ENCODE data around the gene KEAP1.
A peak's percentile ranks its signal among the peaks of the same experiment; 100 is the strongest.
"Not testable (repeated sequence)": the region's sequence is repeated elsewhere in the genome, so short reads cannot be mapped to it uniquely, and the experiment has no call there.

Gene KEAP1

GRCh38 chr19:10491472-10492047 lies 11.6 kb downstream of the KEAP1 start:
- no peak for DNase-seq

GRCh38 chr19:10486551-10486950 lies 16.6 kb downstream of the KEAP1 start:
- no peak for DNase-seq

GRCh38 chr19:10478903-10479384 lies 24.2 kb downstream of the KEAP1 start:
- peak; percentile 77 for DNase-seq

DNA sequence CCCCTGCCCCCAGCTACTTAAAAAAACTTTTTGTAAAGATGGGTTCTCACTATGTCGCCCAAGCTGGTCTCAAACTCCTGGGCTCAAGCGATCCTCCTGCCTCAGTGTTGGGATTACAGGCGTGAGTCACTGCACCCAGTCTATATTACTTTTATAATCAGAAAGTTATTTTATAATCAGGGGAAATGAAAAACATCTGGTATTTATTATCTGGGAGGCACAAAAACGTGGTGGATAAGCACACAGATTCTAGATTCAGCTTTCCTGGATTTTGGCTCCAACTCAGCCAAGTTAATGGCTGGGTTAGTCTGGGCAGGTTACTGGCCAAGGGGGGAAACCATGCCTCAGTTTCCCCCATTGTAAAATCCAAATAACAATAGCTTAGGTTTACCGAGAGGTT lies 24.7 kb downstream of the KEAP1 start:
- no peak for DNase-seq

GRCh38 chr19:10474962-10475451 lies 28.1 kb downstream of the KEAP1 start:
- DNase-seq: no peak

DNA sequence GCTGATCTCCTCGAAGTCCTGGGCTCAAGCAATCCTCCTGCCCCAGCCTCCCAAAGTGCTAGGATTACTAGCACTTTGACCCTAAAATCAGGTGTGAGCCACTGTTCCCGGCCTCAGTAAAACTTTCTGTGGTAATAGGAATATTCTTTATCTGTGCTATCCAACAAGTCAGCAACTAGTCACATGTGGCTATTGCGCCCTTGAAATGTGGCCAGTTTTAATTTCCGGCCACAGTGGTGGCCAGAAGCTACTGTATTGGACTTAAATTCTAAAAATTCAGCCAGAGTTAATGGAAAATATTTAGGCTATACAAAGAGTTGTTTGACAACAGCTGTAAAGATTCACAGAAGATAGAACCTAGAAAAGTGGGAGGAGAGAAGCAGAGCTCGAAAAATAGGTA lies 30.0 kb downstream of the KEAP1 start:
- DNase-seq: no peak

GRCh38 chr19:10471909-10472308 lies 31.2 kb downstream of the KEAP1 start:
- DNase-seq: peak; percentile 71

GRCh38 chr19:10468133-10468532 lies 35.0 kb downstream of the KEAP1 start:
- no peak for DNase-seq

DNA sequence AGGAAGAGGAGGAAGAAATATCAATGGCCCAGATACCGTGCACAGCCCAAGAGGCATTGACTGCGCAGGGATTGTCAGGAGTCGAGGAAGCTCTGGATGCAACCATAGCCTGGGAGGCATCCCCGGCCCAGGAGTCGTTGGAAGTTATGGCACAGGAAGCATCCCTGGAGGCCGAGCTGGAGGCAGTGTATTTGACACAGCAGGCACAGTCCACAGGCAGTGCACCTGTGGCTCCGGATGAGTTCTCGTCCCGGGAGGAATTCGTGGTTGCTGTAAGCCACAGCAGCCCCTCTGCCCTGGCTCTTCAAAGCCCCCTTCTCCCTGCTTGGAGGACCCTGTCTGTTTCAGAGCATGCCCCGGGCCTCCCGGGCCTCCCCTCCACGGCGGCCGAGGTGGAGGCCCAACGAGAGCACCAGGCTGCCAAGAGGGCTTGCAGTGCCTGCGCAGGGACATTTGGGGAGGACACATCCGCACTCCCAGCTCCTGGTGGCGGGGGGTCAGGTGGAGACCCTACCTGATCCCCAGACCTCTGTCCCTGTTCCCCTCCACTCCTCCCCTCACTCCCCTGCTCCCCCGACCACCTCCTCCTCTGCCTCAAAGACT lies 36.0 kb downstream of the KEAP1 start:
- DNase-seq: no peak

DNA sequence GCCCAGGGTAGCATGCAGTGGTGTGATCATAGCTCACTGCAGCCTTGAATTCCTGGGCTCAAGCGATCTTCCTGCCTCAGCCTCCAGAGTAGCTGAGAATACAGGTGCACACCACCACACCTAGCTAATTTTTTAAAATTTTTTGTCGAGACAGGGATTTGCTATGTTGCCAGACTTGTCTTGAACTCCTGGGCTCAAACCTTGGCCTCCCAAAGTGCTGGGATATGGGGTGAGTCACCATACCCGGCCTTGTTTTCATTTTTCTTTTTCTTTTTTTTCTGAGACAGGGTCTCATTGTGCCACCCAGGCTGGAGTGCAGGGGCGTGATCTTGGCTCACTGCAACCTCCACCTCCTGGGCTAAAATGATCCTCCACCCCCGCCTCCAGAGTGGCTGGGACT lies 38.7 kb downstream of the KEAP1 start:
- DNase-seq: no peak

GRCh38 chr19:10462557-10462956 lies 40.6 kb downstream of the KEAP1 start:
- no peak for DNase-seq

- DNase-seq: not testable (repeated sequence)
These were observed 41.1 kb downstream of the KEAP1 start for GRCh38 chr19:10462042-10462441.

- peak; percentile 40 for DNase-seq
These were observed 41.9 kb downstream of the KEAP1 start for GRCh38 chr19:10461047-10461949.

DNA sequence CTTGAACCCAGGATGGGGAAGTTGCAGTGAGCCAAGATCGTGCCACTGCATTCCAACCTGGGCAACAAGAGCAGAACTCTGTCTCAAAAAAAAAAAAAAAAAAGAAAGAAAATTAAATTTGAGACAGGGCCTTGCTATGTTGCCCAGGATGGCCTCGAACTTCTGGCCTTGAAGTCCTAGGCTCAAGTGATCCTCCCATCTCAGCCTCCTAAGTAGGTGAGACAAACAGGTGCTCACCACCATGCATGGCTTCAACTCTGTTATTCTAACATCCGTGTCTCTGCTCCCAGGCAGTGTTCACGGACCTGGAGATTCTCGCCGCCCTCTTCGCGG lies 42.5 kb downstream of the KEAP1 start:
- DNase-seq: no peak

- not testable (repeated sequence) for DNase-seq
These were observed 44.4 kb downstream of the KEAP1 start for GRCh38 chr19:10458733-10459132.

- DNase-seq: peak; percentile 54
These were observed 48.9 kb downstream of the KEAP1 start for GRCh38 chr19:10454267-10454666.

- no peak for DNase-seq
These were observed 49.3 kb downstream of the KEAP1 start for GRCh38 chr19:10453852-10454251.

GRCh38 chr19:10452726-10453618 lies 50.2 kb downstream of the KEAP1 start:
- DNase-seq: no peak

GRCh38 chr19:10450853-10451609 lies 52.1 kb downstream of the KEAP1 start:
- peak; percentile 96 for DNase-seq

GRCh38 chr19:10450191-10450852 lies 52.8 kb downstream of the KEAP1 start:
- DNase-seq: no peak

GRCh38 chr19:10449037-10449436 lies 54.1 kb downstream of the KEAP1 start:
- no peak for DNase-seq
